Forelimb muscle (tissue), 1 donor: ENCODE data around the gene DNAJC25. TPM values are rescaled to one million over a fixed set of nuclear protein-coding genes. Genes with fewer than 3 reads are reported as not detected.
A peak's percentile ranks its signal among the peaks of the same experiment; 100 is the strongest.
"Not testable (repeated sequence)": the region's sequence is repeated elsewhere in the genome, so short reads cannot be mapped to it uniquely, and the experiment has no call there.

Source experiments
- DNase-seq: peaks from one replicate; pipeline ENCODE4 v3.0.0-alpha.2; 2013; ENCODE audit warnings: low read depth
- polyA plus RNA-seq: library from polyadenylated mRNA; unstranded; fragments of 120-200 nt; gene quantifications from one replicate; pipeline ENCODE4 v1.2.1, GENCODE V29; 2013; ENCODE audit not compliant: insufficient read length

DNAJC25 gene
- 8.6 TPM for polyA plus RNA-seq

DNA sequence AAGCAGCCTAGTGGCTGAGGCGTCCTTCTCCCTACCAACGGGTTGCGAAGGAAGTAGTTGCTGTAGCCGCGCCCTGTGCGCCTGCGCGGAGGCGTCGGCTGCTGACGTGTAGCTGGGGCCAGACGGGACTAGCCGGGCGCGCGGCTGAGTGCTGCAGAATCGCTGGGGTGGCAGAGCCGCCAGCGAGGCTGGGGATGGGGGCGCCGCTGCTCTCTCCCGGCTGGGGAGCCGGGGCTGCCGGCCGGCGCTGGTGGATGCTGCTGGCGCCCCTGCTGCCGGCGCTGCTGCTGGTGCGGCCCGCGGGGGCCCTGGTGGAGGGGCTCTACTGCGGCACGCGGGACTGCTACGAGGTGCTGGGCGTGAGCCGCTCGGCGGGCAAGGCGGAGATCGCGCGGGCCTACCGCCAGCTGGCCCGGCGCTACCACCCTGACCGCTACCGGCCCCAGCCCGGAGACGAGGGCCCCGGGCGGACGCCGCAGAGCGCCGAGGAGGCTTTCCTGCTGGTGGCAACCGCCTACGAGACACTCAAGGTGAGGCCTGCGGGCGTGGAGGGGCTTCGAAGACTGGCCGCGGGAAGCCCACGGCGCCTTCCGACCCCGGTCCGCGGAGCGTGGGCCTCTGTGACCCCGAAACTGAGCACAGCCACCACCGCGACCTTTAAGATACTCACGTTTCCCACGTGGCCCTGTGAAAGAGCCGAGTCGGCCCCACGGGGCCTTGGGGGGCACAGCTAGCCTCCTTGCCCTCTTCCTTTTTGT is at the start of gene DNAJC25:
Gene DNAJC25 (plus strand): TSS at position 121 of the 758 bp plus-strand sequence. CDS start 74 bp downstream, at position 195.
- peak; percentile 96 for DNase-seq

DNA sequence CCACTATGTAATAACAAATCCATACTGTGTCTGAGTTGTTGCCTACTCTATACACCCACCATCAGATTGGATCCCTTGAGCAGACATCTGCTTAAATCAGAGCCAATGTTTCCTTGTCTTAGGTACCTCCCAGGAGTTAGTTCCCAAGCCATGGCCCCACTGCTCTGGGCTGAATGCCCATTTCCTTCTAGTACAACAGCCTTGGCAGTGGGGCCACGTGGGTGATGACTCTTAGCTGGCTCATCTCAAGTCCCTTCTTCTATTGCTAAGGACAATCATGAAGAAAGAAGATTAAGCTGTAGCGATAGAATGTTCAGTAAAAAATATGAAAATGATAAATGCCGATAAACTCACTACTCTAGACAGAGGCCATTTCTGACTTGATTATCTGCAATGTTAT is 48.2 kb upstream of the DNAJC25 start:
- DNase-seq: no peak

GRCh38 chr9:111586378-111586777 is 44.8 kb upstream of the DNAJC25 start:
- no peak for DNase-seq

DNA sequence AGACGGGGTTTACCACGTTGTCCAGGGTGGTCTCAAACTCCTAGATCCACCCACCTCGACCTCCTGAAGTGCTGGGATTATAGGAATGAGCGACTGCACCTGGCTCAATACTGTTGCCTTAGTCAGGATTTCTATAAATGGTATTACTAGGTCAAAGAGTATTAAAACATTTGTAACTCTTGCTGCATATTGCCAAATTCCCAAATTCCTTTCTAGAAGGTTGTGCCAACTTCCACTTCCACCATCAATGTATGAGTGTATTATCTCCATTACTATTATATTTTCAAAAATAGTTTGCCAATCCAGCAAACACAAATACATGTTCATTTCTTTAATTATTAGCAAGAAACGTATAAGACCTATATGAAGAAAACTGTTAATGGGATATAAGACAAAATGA is 42.3 kb upstream of the DNAJC25 start:
- DNase-seq: no peak

DNA sequence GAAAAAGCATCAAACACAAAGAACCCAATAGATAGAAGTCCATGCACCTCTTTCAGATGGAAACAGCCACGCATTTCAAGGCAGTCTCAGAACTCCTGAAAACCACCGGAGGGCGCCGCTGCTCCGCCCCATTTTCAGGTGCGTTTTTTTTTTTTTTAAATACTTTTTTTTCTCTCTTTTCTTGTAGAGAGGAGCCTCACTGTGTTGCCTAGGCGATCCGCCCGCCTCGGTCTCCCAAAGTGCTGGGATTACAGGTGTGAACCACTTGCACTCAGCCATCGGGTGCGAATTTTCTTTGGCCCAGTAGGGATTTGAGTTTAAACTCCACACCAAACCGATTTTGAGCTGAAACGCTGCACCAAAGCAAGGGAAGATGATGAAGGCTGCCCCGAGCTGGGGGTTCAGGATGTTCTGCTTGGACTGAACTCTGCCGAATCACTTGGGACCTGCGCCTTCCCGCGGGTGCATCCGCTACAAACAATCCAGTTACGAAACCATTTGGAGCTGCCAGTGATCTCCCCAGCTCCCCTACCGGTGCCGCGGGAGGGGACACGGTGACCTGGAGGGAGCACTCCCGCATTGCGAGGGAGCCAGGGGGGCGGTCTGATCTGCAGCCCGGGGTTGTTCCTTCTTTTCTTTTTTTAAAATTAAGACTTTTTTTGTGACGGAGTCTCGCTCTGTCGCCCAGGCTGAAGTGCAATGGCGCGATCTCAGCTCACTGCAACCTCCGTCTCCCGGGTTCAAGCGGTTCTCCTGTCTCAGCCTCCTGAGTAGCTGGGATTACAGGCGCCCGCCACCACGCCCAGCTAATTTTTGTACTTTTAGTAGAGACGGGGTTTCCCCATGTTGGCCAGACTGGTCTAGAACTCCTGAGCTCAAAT is 33.0 kb upstream of the DNAJC25 start:
- no peak for DNase-seq

- no peak for DNase-seq
Observed at GRCh38 chr9:111598733-111599091, 32.4 kb upstream of the DNAJC25 start.

DNA sequence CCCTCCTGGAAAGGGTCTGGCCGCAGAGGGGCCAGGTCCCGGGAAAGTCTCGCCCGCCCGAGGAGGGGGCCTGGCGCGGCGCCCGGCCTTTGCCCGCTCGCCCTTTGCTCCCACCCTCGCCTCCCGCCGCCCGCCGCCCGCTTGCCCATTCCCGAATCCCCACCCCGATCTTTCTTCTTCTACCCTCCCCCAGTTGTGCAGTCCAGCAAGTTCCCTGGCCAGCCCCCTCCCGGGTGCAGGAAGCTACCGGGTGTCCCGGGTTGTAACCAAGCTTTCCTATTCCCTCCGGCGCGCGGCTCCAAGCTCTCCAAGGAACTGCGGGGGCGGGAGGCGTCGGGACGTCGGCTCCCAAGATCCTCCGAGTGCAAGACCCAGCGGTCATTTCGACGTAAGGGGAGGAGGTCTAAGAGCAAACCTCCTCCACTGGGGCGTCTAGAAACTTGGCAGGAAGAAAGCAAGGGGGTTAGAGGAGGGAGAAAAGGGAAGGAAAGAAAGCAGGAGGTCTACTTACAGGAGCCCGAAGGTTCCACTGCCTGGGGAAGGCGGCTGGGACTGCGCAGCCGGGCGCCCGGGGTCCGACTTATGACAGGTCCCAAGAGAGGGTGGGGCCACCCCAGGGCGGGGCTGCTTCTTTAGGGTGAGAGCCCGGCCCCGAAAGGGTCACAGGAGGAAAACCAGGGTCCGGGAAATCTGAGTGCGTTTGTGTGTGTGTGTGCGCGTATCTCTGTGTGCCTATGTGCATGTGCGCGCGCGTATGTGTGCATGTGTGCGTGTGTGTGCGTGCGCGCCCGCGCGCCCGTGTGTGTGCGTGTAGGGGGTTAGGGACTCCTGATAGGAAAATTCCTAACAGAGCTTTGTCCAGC is 31.8 kb upstream of the DNAJC25 start, which contains the start of gene PTGR1:
Gene PTGR1 (minus strand): TSS at position 556 of the 863 bp plus-strand sequence. CDS start 2,225 bp downstream, outside the sequence.
- DNase-seq: peak; percentile 45

DNA sequence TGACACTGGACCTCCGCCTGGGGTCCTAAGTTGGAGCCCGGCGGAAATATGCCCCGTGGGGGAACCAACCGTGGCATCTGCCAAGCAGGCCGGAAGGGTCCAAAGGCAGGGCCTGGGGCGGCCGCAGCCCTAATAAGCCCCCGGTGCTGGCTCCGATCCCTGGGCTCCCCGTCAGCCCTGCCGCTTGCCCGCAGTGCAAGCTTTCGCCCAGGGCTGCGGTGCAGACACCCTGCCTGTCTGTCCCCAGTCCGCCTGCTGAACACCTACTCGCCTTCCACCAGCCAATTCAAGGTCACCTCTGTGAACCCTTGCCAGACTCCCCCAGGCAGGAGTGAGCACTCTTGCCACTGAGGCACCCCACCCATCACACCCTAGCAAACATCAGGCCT is 31.2 kb upstream of the DNAJC25 start:
- no peak for DNase-seq

DNA sequence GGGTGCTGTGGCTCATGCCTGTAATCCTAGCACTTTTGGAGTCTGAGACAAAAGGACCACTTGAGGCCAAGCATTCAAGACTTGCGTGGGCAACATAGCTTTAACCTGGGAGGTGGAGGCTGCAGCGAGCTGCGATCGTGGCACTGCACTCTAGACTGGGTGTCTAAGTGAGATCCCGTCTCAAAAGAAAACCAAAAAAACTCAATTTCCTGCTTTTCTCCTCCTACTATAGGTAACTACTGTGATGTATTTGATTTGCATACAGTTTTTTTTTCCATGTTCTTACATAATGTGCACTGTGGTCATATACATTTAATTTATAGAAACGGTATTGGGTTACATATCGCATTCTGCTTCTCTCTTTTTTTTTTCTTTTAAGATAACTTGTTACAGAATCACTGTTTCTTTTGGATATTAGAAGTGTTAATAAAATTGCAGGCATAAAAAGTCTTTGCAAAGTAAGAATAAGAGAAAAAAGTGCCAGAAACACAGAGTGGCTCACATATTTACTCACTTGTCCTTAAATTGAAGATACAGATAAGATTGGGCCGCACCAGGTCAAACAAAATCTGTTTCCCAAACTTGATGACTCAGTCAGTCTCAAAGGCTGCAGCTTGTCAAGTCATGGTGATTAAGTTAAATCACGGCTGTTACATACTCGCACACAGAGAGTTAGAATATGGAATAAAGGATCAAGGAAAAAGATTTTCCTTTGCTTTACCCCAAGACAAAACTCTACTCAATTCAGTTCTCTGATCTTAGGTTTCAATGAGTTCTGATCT is 29.7 kb upstream of the DNAJC25 start:
- DNase-seq: no peak

- DNase-seq: no peak
Observed at GRCh38 chr9:111603041-111603440, 28.1 kb upstream of the DNAJC25 start.

DNA sequence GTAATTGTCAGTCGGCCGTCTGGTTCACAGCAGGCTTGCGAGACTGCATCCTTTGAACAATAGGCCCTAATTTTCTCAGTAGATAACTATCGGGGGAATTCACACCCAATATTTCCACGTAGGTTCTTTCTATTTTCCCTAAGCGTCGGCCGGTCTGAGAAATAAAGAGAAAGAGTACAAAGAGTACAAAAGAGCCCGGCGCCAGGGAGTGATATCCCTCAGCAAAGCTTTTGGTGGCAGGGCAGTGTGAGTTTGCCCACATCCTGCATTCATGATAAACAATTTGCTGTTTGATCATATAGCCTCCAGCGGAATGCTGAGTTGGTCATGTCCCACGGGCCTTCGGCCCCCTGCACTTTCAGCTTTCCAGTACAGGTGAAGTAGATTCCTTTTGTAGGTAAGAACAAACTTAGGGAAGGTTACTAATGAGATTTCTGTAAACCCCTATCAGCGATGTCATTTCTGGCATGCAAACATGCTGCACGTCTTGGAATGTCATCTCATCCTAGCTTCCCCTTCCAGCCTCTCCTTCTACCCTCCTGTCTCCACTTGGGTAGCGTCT is 27.0 kb upstream of the DNAJC25 start:
- no peak for DNase-seq

DNA sequence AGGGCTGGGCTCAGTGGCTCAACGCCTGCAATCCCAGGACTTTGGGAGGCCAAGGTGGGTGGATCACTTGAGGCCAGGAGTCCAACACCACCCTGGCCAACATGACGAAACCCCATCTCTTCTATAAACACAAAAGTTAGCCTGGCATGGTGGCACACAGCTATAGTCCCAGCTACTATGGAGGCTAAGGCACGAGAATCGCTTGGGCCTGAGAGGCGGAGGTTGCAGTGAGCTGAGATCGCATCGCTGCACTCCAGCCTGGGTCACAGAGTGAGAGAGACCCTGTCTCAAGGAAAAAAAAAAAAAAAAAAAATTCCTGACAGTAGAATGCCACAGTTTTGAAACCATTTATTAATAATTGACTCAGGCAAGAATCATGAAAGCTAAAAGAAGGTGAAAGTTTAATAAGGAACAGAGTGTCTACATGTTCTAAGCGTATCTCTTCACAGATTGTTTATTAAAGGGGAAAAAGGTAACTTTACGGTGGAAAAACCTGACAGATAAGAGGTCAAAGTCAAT is 26.0 kb upstream of the DNAJC25 start:
- no peak for DNase-seq

DNA sequence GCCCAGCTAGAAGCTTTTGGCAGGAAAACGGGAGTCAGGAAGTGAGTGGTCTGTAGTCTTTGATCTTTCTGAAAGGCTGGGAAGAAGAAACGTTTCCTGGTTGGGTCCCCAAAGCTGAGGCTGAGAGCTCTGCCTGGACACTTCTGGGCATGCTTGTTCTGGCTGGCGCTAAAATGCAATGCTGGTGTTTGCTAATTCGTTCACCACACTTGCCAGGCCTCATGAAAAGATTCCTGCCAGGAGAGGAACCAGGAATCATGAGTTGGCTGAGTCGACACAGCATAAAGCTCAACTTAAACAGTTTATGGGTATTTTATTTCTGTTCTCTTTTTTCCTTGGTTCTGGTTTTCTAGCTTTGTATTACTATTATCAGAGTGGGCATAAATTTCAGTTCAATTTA is 21.0 kb upstream of the DNAJC25 start:
- DNase-seq: no peak

- no peak for DNase-seq
Observed at GRCh38 chr9:111610845-111611244, 20.3 kb upstream of the DNAJC25 start.

GRCh38 chr9:111613436-111614040 is 17.6 kb upstream of the DNAJC25 start:
- no peak for DNase-seq

DNA sequence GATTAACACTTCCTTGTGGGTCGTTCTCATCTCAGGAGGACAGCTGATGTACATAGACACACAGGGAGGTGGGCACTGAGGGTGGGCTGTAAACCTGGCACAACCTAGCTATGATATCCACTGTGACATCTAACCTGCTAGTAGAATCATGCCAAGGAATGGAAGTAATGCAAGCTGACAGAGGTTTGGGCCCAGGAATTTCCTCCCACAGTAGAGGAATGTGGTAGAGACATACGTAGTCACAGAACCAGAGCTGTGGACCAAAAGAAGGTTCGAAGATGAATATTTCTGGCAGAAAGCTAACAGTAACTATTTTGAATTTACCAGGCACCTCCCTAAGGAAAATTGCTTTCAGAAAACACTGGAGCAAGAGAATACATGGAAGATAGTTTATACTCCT is 15.2 kb upstream of the DNAJC25 start:
- no peak for DNase-seq

GRCh38 chr9:111617349-111617748 is 13.8 kb upstream of the DNAJC25 start:
- not testable (repeated sequence) for DNase-seq

DNA sequence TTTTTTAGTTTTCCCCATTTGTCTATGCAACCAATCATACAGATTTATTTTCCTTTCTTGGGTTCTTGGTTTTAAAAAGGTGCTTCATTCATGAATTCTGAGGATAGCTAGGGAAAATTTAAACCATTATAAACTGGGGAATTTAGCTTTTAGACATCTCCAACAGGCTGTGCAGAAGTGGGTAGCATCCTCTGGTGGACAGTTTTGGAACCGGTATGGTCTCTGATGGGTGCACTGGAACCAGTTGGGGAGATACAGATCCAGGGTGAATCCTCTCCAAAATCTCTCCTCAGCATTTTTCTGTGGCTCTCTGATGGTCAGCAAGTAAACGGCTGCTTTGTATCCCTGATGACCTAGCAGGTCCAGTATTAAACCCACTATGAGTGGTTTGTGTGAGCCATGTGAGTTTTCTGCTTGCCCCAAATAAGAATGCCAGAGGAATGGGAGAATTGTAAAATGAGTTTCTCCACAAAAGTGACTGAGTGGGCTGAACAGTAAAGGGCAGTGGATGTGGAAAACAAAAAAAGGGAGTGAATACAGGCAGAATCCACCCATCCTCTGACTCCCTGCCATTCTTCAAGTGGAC is 9.1 kb upstream of the DNAJC25 start:
- no peak for DNase-seq

DNA sequence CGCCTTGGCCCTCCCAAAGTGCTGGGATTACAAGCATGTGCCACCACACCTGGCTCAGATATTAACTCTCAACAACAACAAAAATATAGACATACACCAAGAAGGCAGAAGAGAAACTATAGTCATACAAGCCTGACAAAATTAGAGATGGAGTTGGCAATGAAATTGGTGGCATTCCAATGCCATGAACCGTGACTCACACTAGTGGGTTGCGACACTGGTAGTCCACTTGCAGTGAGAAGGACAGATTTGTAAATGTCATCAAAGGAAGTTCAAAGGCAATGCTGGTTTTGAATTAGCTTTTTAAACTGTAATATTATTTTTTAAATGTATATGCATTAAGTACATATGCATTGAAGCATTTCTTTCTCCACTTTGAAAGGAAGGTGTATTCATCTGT is 8.5 kb upstream of the DNAJC25 start:
- DNase-seq: no peak
